Adrenal gland (tissue), 12 donors: ENCODE data around the gene P3H2. TPM values are rescaled to one million over a fixed set of nuclear protein-coding genes. Genes with fewer than 3 reads are reported as not detected.

Source experiments
- DNase-seq, 7 donors: peaks; one replicate each; pipeline ENCODE4 v3.0.0-alpha.2; 2019 to 2020
- H3K27ac ChIP-seq, 5 donors: fragments of 200-600 bp; sonication (generic) in 4 of 5; 1 replicate in 3 of 5; 2 replicates in 2 of 5; pipeline versions ENCODE4 v1.5.1 to v1.8.0; 2016 to 2020; ENCODE audit warnings: mild to moderate bottlenecking in 1 of 5
- H3K27me3 ChIP-seq: fragments of 200-600 bp; 2 replicates; pipeline ENCODE4 v1.8.0; 2021
- H3K36me3 ChIP-seq, 2 donors: fragments of 200-600 bp; replicated peaks in 1 of 2; 1 replicate in 1 of 2; 2 replicates in 1 of 2; pipeline versions ENCODE4 v1.5.1 to v1.8.0; 2018 to 2022
- H3K4me1 ChIP-seq, 2 donors: fragments of 200-600 bp; replicated peaks in 1 of 2; 1 replicate in 1 of 2; 2 replicates in 1 of 2; pipeline versions ENCODE4 v1.5.1 to v1.8.0; 2018 to 2021
- H3K4me3 ChIP-seq, 4 donors: fragments of 200-600 bp; sonication (generic) in 3 of 4; one replicate each; pipeline ENCODE4 v1.5.1; 2016 to 2018
- H3K9me3 ChIP-seq, 3 donors: fragments of 200-600 bp; sonication (generic) in 1 of 3; replicated peaks in 1 of 3; 1 replicate in 2 of 3; 2 replicates in 1 of 3; pipeline versions ENCODE4 v1.5.1 to v1.8.0; 2016 to 2021
- CTCF ChIP-seq, 6 experiments: fragments of 450-650 bp in 4 of 6; fragments of 200-600 bp in 2 of 6; sonication (generic) in 1 of 6; IDR thresholded peaks; 1 replicate in 5 of 6; 2 replicates in 1 of 6; pipeline versions ENCODE4 v1.5.1 to v1.8.0; 2016 to 2021; ENCODE audit warnings: antibody characterized with exemption in 6 of 6, mild to moderate bottlenecking in 2 of 6, moderate library complexity in 1 of 6
- POLR2A ChIP-seq, 2 donors: fragments of 450-650 bp; IDR thresholded peaks; one replicate each; pipeline ENCODE4 v1.6.1; 2017; ENCODE audit warnings: antibody characterized with exemption in 2 of 2, mild to moderate bottlenecking in 2 of 2, moderate library complexity in 1 of 2
- WGBS, 4 donors: extraction: QIAGEN DNeasy Blood & Tissue Kit in 2 of 4; methylation state at CpG; one replicate each; pipeline versions ENCODE4 v1.1.5 to v1.1.7; 2013 to 2017; 5-methylcytosine and 5-hydroxymethylcytosine counted together
- intact Hi-C, 2 donors: fragments of 100-400 bp; cut with DNase I; formaldehyde crosslinking; loops; one replicate each; pipeline versions ENCODE4 v1.14.1 to v1.15.0; 2022 to 2023
- polyA plus RNA-seq, 3 donors: library from polyadenylated mRNA; stranded (reverse); fragments of 200-250 nt in 2 of 3; fragments of 350-450 nt in 1 of 3; fragmentation: Illumina TruSeq in 1 of 3; extraction: RNeasy Lipid Tissue Mini Kit (QIAGEN cat#74804) in 1 of 3; gene quantifications; one replicate each; pipeline ENCODE4 v1.2.3, GENCODE V29; 2013 to 2014
- total RNA-seq, 9 donors: library from RNA; depleted of rRNA in 4 of 9; stranded (reverse); fragments of >200 nt in 4 of 9; fragments of 120-200 nt in 1 of 9; fragmentation: NEBNext Ultra II Directional in 1 of 9; extraction: Animal tissue kit (Norgen Biotek cat#: 25700) in 1 of 9; gene quantifications; one replicate each; pipeline versions ENCODE4 v1.1.0 to v1.2.4, GENCODE V29; 2013 to 2023
- donor health status: healthy with polysubstance abuse.
- donor health status: Bipolar disorder and iron deficiency.
- donor health status: DM: yes; HTN: yes; CAD: no.
- donor health status: DM: no; HTN: no; CAD: no.
- donor health status: DM: no; HTN: no; CAD: no.
- donor health status: DM: yes; HTN: yes; CAD: no.

Gene P3H2
- total and polyA plus RNA-seq, 12 donors, result 22.8 to 175 (median 88.1) TPM

- H3K4me3 ChIP-seq, result peak overlapping the region in 1 of 4 donors; percentile 18
- H3K36me3 ChIP-seq, result no peaks in the 10 kb centered on the region
- H3K27ac ChIP-seq, result peak overlapping the region in 3 of 5 donors; percentile 31 to 76 (median 56)
- intact Hi-C loops, result no loop called here
- no peaks in the 10 kb centered on the region for H3K9me3 ChIP-seq
- WGBS, 4 donors, result 7 to 17% (median 11%) methylated on average over 9 of the region's 9 CpGs
- peak in 1 of 2 donors; percentile 57 for TF ChIP-seq POLR2A (IDR thresholded peaks at IDR 0.05)
- TF ChIP-seq CTCF (IDR thresholded peaks at IDR 0.05), result no peak
- peaks cover 0 to 32% of the 10 kb centered on the region in 2 donors for H3K4me1 ChIP-seq
- DNase-seq, result peak; percentile 55 to 81 (median 70)
- no peaks in the 10 kb centered on the region for H3K27me3 ChIP-seq
Observed at GRCh38 chr3:190048932-190049441, 71.7 kb downstream of the P3H2 start.

GRCh38 chr3:190044974-190045373 is 75.7 kb downstream of the P3H2 start:
- no peak overlapping the region for H3K4me3 ChIP-seq
- intact Hi-C loops, result no loop called here
- WGBS, 4 donors, result 91 to 97% (median 95%) methylated on average over 2 of the region's 2 CpGs
- peaks cover 0 to 52% of the 10 kb centered on the region in 2 donors for H3K4me1 ChIP-seq
- DNase-seq, result no peak
- no peak for TF ChIP-seq POLR2A (IDR thresholded peaks at IDR 0.05)
- TF ChIP-seq CTCF (IDR thresholded peaks at IDR 0.05), result no peak
- no peak overlapping the region for H3K27ac ChIP-seq
- H3K27me3 ChIP-seq, result no peaks in the 10 kb centered on the region
- H3K9me3 ChIP-seq, result no peaks in the 10 kb centered on the region
- no peaks in the 10 kb centered on the region for H3K36me3 ChIP-seq

GRCh38 chr3:190044142-190044541 is 76.6 kb downstream of the P3H2 start:
- no peak for TF ChIP-seq CTCF (IDR thresholded peaks at IDR 0.05)
- no peak for TF ChIP-seq POLR2A (IDR thresholded peaks at IDR 0.05)
- Histone ChIP-seq H3K4me3 (no peak overlapping the region), H3K27ac (no peak overlapping the region), H3K4me1 (peaks cover 0 to 44% of the 10 kb centered on the region in 2 donors), H3K27me3 (no peaks in the 10 kb centered on the region), H3K36me3 (no peaks in the 10 kb centered on the region), H3K9me3 (no peaks in the 10 kb centered on the region)
- no peak for DNase-seq
- intact Hi-C loops, result no loop called here
- 64 to 75% (median 73%) methylated on average over 4 of the region's 4 CpGs for WGBS, 4 donors

GRCh38 chr3:190043741-190044140 is 77.0 kb downstream of the P3H2 start:
- no peaks in the 10 kb centered on the region for H3K27me3 ChIP-seq
- no peaks in the 10 kb centered on the region for H3K36me3 ChIP-seq
- intact Hi-C loops, result no loop called here
- H3K4me1 ChIP-seq, result peaks cover 0 to 41% of the 10 kb centered on the region in 2 donors
- H3K27ac ChIP-seq, result no peak overlapping the region
- no peak for TF ChIP-seq CTCF (IDR thresholded peaks at IDR 0.05)
- TF ChIP-seq POLR2A (IDR thresholded peaks at IDR 0.05), result no peak
- DNase-seq, result no peak
- no peak overlapping the region for H3K4me3 ChIP-seq
- no peaks in the 10 kb centered on the region for H3K9me3 ChIP-seq
